PFSK-1 (cell line): ENCODE data around the gene CELF1.

Source experiments
- FOXP2 ChIP-seq: optimal IDR thresholded peaks from 2 replicates; pipeline ENCODE3; 2011; ENCODE audit warnings: borderline replicate concordance, control low read depth, inconsistent platforms; ENCODE audit not compliant: insufficient read depth; ENCODE audit errors: extremely low read length, extremely low read depth
- POLR2AphosphoS5 ChIP-seq: IDR thresholded peaks from 2 replicates; pipeline ENCODE4 v1.6.1; 2012; ENCODE audit warnings: low read depth, mild to moderate bottlenecking, control low read depth, low read length, moderate library complexity
- REST ChIP-seq, 2 experiments: IDR thresholded peaks; 2 replicates each; pipeline versions ENCODE4 v1.6.1 to v1.8.0; 2011 to 2012; ENCODE audit warnings: low read depth in 2 of 2, low read length in 2 of 2, control low read depth in 1 of 2, inconsistent platforms in 1 of 2, mild to moderate bottlenecking in 1 of 2, moderate library complexity in 1 of 2; ENCODE audit not compliant: insufficient read depth in 1 of 2
- SIN3A ChIP-seq: IDR thresholded peaks from 2 replicates; pipeline ENCODE4 v1.6.1; 2012; ENCODE audit warnings: mild to moderate bottlenecking, low read length, moderate library complexity, borderline replicate concordance; ENCODE audit not compliant: insufficient read depth
- TAF1 ChIP-seq: IDR thresholded peaks from 2 replicates; pipeline ENCODE4 v1.6.1; 2012; ENCODE audit warnings: low read length, control low read depth, borderline replicate concordance; ENCODE audit not compliant: insufficient read depth

Gene CELF1

GRCh38 chr11:47593492-47593933, 40.6 kb upstream of the CELF1 start:
- TF ChIP-seq FOXP2: no peak
- no peak for TF ChIP-seq TAF1
- TF ChIP-seq REST (IDR thresholded peaks at IDR 0.05; ENCODE audit: insufficient read depth in 1 of 2, low read depth in 2 of 2, low read length in 2 of 2): no peak
- no peak for TF ChIP-seq SIN3A
- TF ChIP-seq POLR2AphosphoS5: no peak

GRCh38 chr11:47592970-47593369, 40.0 kb upstream of the CELF1 start:
- TF ChIP-seq POLR2AphosphoS5 (no peak), SIN3A (no peak), TAF1 (no peak), REST (IDR thresholded peaks at IDR 0.05; ENCODE audit: insufficient read depth in 1 of 2, low read depth in 2 of 2, low read length in 2 of 2) (no peak), FOXP2 (no peak)

- no peak for TF ChIP-seq REST (IDR thresholded peaks at IDR 0.05; ENCODE audit: insufficient read depth in 1 of 2, low read depth in 2 of 2, low read length in 2 of 2)
- no peak for TF ChIP-seq SIN3A
- TF ChIP-seq FOXP2: no peak
- TF ChIP-seq POLR2AphosphoS5: no peak
- no peak for TF ChIP-seq TAF1
Observed at GRCh38 chr11:47592251-47592650, 39.3 kb upstream of the CELF1 start.

- TF ChIP-seq FOXP2: no peak
- no peak for TF ChIP-seq SIN3A
- no peak for TF ChIP-seq TAF1
Observed at GRCh38 chr11:47591764-47592163, 38.8 kb upstream of the CELF1 start.

- TF ChIP-seq SIN3A: no peak
- TF ChIP-seq FOXP2: no peak
- no peak for TF ChIP-seq TAF1
- TF ChIP-seq REST (IDR thresholded peaks at IDR 0.05; ENCODE audit: insufficient read depth in 1 of 2, low read depth in 2 of 2, low read length in 2 of 2): no peak
- TF ChIP-seq POLR2AphosphoS5: no peak
Observed at GRCh38 chr11:47589977-47590861, 37.3 kb upstream of the CELF1 start.
